HG02571 (cell line): ENCODE data around the gene ARHGAP6.

Source experiments
- ATAC-seq: cut with Tn5 transposase; IDR thresholded peaks from one replicate; pipeline ENCODE4 v1.9.1; 2021; ENCODE audit warnings: mild to moderate bottlenecking, moderate library complexity; ENCODE audit not compliant: unreplicated experiment

ARHGAP6 gene

GRCh38 chrX:11665168-11666111, at the start of gene ARHGAP6:
Gene ARHGAP6, minus strand, starts transcription at chrX:11665920. Its CDS starts 1,092 bp downstream, at chrX:11664828.
- no peak for ATAC-seq

- ATAC-seq = no peak
Observed at GRCh38 chrX:11704725-11705495, 39.2 kb upstream of the ARHGAP6 start.

GRCh38 chrX:11703855-11704254, 38.1 kb upstream of the ARHGAP6 start:
- no peak for ATAC-seq

DNA sequence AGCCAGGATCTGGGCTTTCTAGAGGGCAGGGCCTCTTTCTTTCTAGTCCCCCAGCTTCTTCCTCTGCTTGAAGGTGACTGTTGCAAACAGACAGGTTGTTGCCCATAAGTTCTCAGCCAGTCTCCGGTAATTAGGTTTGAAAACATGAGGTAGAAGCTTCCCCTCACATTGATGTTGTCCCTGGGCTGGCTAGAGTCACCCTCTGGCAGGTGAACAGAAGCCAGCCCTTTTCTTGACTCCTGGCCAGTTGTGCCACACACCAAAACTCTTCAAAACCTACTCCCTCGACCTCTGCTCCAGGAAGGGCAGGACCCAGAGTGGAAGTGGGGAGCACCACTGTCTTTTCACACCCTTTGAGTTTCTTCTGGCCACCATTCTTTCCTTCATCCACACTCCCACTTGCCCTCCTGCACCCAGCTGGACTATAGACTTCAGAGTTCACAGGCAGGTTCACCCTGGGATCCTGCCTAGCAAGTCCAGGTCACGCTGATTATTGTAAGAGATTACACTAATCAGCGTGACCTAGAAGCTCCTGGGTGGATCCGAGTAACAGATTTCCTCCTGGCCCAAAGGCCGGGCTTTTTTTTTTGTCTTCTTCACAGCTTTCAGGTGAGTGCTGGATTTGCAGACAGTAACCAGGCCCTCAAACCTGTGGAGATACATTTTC, 37.4 kb upstream of the ARHGAP6 start:
- ATAC-seq = no peak

DNA sequence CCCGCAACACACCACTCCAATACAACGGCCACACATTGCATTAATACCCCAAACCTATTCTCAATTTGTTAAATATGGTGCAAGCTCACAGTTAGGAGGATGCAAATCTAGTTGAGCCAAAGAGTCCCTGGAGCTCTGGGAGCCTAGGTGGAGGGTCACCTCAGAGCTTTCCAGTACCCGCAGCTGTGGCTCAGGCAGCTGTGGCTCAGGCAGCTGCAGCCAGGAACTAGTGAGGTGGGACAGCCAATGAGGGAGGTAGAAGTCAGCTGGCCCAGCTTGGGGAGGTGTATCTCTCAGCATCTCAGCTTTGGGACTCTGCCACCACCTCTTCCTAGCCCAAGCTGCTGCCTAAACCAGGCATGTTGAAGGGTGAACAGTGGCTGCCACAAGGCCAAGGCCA, 36.7 kb upstream of the ARHGAP6 start:
- ATAC-seq = no peak

DNA sequence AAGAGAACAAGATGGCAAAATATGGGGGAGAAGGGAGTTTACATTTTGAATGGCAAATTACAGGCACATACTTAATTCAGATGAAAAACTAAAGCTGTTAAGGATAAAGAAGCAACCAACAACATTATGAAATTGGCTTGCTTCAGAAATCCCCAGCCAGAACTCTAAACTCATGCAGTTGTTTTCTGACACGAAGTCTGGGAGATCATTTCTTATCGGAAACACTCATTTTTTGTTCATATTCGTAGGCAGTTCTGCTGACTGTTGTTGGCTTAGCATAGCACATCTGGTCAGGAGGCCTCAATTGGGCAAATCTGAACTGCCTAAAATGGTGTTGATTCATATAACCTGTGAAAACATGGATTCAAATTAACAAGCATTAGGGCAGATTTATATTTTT, 33.0 kb upstream of the ARHGAP6 start:
- no peak for ATAC-seq

DNA sequence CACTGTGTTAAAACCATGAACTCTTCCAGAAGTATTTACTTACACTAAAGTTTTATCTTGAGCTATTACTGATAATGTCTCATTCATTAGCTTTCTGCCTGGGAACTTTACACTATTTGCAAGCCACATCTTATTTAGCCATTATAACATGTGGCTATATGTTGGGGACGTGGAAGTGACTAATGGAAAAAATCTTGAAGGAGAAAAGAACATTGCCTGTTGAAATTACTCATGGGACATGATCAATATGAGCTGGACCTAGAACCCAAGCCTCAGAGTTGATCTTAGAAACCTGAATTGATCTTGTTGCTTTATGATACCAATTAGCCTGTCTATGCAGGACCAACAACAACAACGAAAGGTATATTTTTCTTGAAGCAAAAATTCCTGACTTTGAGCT, 22.5 kb upstream of the ARHGAP6 start:
- no peak for ATAC-seq

- no peak for ATAC-seq
Observed at GRCh38 chrX:11687157-11687556, 21.4 kb upstream of the ARHGAP6 start.

- ATAC-seq = no peak
Observed at GRCh38 chrX:11683057-11683456, 17.3 kb upstream of the ARHGAP6 start.

- ATAC-seq = no peak
Observed at GRCh38 chrX:11678158-11678557, 12.4 kb upstream of the ARHGAP6 start.

DNA sequence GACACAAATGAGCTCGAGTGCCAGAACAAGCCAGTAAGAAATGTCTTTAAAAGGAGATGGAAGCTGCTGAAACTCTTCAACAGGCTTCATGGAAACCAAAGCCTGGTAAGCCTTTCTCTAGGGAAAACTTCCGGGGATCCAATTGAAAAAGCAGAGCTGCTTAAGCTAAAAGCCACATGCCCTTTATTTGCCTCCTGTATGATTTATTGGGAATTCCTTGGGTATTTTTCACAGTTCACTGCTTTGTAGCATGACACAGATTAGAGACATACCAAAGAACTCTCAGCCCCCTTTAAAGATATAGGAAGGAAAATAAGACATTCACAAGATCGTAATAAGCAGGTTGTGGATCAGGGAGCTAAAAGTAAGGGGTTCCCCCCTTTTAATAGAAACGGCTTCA, 6.5 kb upstream of the ARHGAP6 start:
- ATAC-seq = no peak

GRCh38 chrX:11670316-11670715, 4.6 kb upstream of the ARHGAP6 start:
- ATAC-seq = no peak

- ATAC-seq = no peak
Observed at GRCh38 chrX:11666952-11667685, 1.4 kb upstream of the ARHGAP6 start.

DNA sequence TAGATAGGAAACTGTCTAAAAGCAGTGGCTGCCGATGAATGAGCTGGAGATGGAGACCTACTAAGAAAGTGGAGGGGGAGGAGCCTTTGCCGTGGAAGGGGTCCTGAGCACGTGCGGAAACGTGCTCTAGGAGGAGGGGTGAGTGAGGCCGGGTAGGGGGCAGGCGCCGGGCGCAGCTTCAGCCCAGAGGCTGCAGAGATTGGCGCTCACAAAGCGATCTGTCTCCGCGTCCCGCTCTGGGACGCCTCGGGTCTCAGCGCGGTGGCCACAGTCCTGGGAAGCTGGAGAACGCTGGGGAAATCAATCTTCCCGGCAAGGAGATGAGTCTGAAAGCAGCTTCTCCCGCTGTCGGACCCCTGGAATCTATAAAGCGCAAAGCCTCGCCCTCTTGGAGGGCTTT, 444 bp upstream of the ARHGAP6 start:
- no peak for ATAC-seq

- ATAC-seq = no peak
Observed at GRCh38 chrX:11664211-11665167, 1.2 kb downstream of the ARHGAP6 start.

DNA sequence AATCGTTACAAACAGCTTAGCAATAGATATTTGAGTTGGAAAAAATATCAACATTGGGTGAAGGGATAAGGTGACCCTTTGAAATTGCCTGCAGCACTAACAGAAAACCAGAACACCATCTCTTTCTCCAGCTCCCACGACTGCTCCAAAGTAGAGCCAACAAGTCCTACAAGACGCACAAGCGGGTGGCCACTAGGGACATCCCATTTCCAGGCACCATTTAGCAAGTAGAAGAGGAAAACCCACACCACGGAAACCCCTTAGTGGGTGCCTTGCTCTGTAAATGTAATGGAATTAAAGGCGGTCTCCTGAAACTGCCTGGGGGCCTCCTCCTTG, 1.9 kb downstream of the ARHGAP6 start:
- no peak for ATAC-seq

- no peak for ATAC-seq
Observed at GRCh38 chrX:11655282-11656015, 10.3 kb downstream of the ARHGAP6 start.

GRCh38 chrX:11648705-11649519, 16.8 kb downstream of the ARHGAP6 start:
- no peak for ATAC-seq
